Activated naive CD4-positive, alpha-beta T cell treated with anti-CD3 and anti-CD28 coated beads, Interleukin-2, amount 50 U/mL, for 24 hours (primary cell): ENCODE results near the gene RAB3B.
A peak's percentile ranks its signal among the peaks of the same experiment; 100 is the strongest.
"Not testable (repeated sequence)": the region's sequence is repeated elsewhere in the genome, so short reads cannot be mapped to it uniquely, and the experiment has no call there.

Source experiments
- H3K27ac Mint-ChIP-seq: one replicate; pipeline ENCODE4 v1.8.0; 2021; ENCODE audit warnings: mild to moderate bottlenecking, mixed read lengths
- H3K27me3 Mint-ChIP-seq: one replicate; pipeline ENCODE4 v1.8.0; 2021; ENCODE audit warnings: mixed read lengths
- H3K36me3 Mint-ChIP-seq: one replicate; pipeline ENCODE4 v1.8.0; 2021; ENCODE audit warnings: mixed read lengths
- H3K4me1 Mint-ChIP-seq: one replicate; pipeline ENCODE4 v1.8.0; 2021; ENCODE audit warnings: mixed read lengths
- H3K4me3 Mint-ChIP-seq: one replicate; pipeline ENCODE4 v1.8.0; 2021; ENCODE audit warnings: mild to moderate bottlenecking, mixed read lengths
- H3K9me3 Mint-ChIP-seq: one replicate; pipeline ENCODE4 v1.8.0; 2021; ENCODE audit warnings: mixed read lengths

Gene RAB3B

DNA sequence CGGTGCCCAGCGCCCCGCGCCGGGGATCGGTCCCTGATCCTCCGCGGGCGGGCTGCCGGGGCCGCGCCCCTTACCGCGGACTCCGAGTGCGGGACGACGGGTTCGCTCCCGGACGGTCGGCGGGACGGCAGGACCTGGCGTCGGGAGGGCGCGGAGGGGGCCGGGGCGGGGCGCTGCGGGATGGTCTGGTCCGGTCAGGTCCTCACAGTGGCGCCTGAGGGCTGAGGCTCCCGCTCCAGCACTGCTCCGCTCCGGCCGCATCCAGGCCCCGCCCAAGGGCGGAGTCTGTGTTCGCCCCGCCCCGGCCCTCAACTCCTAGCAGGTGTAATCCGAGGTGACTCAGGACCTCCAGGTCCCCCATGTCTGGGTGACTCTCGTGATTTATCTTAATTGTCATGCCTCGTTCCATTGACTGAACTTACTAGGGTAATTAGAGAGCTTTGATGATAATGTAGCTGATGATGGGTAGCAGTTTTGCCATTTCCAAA lies at the start of gene RAB3B:
Gene RAB3B, minus strand, starts transcription at position 223 of the 488 bp plus-strand sequence. CDS start 13,583 bp downstream, outside the sequence.
- H3K36me3 Mint-ChIP-seq = no peaks in the 10 kb centered on the region
- peak within 1 kb of the TSS; percentile 84 for H3K4me3 Mint-ChIP-seq
- H3K27ac Mint-ChIP-seq = peak within 1 kb of the TSS; percentile 0
- H3K9me3 Mint-ChIP-seq = no peaks in the 10 kb centered on the region
- H3K27me3 Mint-ChIP-seq = peaks cover 23% of the 10 kb centered on the region
- peaks cover 27% of the 10 kb centered on the region for H3K4me1 Mint-ChIP-seq

- H3K4me1 Mint-ChIP-seq = peaks cover 7% of the 10 kb centered on the region
- no peaks in the 10 kb centered on the region for H3K27me3 Mint-ChIP-seq
- H3K9me3 Mint-ChIP-seq = no peaks in the 10 kb centered on the region
- no peak overlapping the region for H3K4me3 Mint-ChIP-seq
- no peak overlapping the region for H3K27ac Mint-ChIP-seq
- peaks cover 9% of the 10 kb centered on the region for H3K36me3 Mint-ChIP-seq
Observed at GRCh38 chr1:52037909-52038308, 47.4 kb upstream of the RAB3B start.

GRCh38 chr1:52037402-52037814 lies 46.9 kb upstream of the RAB3B start:
- Mint-ChIP-seq H3K36me3 (peaks cover 10% of the 10 kb centered on the region), H3K4me3 (no peak overlapping the region), H3K27me3 (no peaks in the 10 kb centered on the region), H3K9me3 (no peaks in the 10 kb centered on the region), H3K4me1 (peaks cover 7% of the 10 kb centered on the region), H3K27ac (no peak overlapping the region)

DNA sequence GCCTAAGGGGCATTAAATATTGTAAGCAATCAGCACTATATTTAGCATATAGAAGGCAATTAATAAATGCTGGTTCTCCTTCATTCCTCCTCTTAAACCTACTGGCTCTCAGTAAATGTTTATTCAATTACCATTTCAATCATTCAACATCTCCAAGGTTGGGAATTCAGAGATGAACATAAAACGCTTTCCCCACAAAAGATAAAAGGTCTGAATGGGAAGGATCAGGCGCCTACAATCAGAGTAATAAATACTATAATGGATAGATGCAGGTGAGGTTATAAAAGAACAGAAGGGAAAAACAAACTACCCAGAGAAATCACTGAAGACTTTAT lies 43.5 kb upstream of the RAB3B start:
- H3K9me3 Mint-ChIP-seq = no peaks in the 10 kb centered on the region
- H3K27me3 Mint-ChIP-seq = no peaks in the 10 kb centered on the region
- H3K36me3 Mint-ChIP-seq = peaks cover 17% of the 10 kb centered on the region
- peaks cover 38% of the 10 kb centered on the region for H3K4me1 Mint-ChIP-seq
- H3K4me3 Mint-ChIP-seq = peak overlapping the region; percentile 95
- peak overlapping the region; percentile 88 for H3K27ac Mint-ChIP-seq

- no peaks in the 10 kb centered on the region for H3K9me3 Mint-ChIP-seq
- peak within 1 kb of the TSS; percentile 88 for H3K27ac Mint-ChIP-seq
- peak within 1 kb of the TSS; percentile 95 for H3K4me3 Mint-ChIP-seq
- H3K27me3 Mint-ChIP-seq = no peaks in the 10 kb centered on the region
- peaks cover 16% of the 10 kb centered on the region for H3K36me3 Mint-ChIP-seq
- peaks cover 38% of the 10 kb centered on the region for H3K4me1 Mint-ChIP-seq
Observed at GRCh38 chr1:52033190-52034049, 42.9 kb upstream of the RAB3B start, which contains the start of gene KTI12. KTI12 (minus strand) TSS chr1:52033810; CDS start chr1:52033761, 49 bp downstream.

DNA sequence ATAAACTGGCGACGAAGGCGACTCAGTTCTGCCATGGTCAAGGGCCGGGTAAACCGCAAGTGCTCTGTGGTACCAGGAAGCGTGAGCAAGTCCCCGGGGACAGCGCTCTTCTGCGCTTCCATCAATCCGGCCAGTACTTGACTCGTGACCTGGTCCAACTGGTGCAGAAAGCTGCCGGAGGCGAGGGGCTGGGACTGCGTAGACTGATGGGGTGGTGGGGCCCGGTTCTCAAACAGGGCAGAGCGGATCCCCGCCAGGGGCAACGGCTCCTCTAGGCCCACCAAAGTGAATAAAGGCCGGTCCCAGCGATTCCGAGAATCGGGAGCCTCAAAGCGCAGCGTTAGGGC lies 42.3 kb upstream of the RAB3B start:
- Mint-ChIP-seq H3K27ac (no peak overlapping the region), H3K4me1 (peaks cover 38% of the 10 kb centered on the region), H3K36me3 (peaks cover 11% of the 10 kb centered on the region), H3K4me3 (peak overlapping the region; percentile 95), H3K9me3 (no peaks in the 10 kb centered on the region), H3K27me3 (no peaks in the 10 kb centered on the region)

- H3K4me1 Mint-ChIP-seq = peaks cover 38% of the 10 kb centered on the region
- peak overlapping the region; percentile 68 for H3K27ac Mint-ChIP-seq
- H3K4me3 Mint-ChIP-seq = peak overlapping the region; percentile 95
- peaks cover 10% of the 10 kb centered on the region for H3K36me3 Mint-ChIP-seq
- H3K27me3 Mint-ChIP-seq = no peaks in the 10 kb centered on the region
- H3K9me3 Mint-ChIP-seq = no peaks in the 10 kb centered on the region
Observed at GRCh38 chr1:52032124-52032784, 41.8 kb upstream of the RAB3B start.

DNA sequence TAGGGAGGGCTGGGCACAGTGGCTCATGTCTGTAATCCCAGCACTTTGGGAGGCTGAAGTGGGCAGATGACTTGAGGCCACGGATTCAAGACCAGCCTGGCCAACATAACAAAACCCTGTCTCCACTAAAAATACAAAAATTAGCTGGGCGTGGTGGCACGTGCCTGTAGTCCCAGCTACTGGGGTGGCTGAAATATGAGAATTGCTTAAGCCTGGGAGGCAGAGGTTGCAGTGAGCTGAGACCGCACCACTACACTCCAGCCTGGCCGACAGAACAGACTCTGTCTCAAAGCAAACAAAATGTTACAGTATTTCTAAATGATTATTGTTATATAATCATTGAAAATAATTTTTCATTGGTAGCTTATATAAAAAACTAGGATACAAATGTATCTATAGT lies 38.3 kb upstream of the RAB3B start:
- H3K27ac Mint-ChIP-seq, H3K27me3 Mint-ChIP-seq, H3K4me3 Mint-ChIP-seq, H3K9me3 Mint-ChIP-seq: not testable (repeated sequence)
- H3K4me1 Mint-ChIP-seq = peaks cover 33% of the 10 kb centered on the region
- peaks cover 18% of the 10 kb centered on the region for H3K36me3 Mint-ChIP-seq

- Mint-ChIP-seq H3K27ac (no peak overlapping the region), H3K4me1 (peaks cover 32% of the 10 kb centered on the region), H3K36me3 (peaks cover 19% of the 10 kb centered on the region), H3K27me3 (no peaks in the 10 kb centered on the region), H3K9me3 (no peaks in the 10 kb centered on the region), H3K4me3 (no peak overlapping the region)
Observed at GRCh38 chr1:52028328-52028727, 37.8 kb upstream of the RAB3B start.

DNA sequence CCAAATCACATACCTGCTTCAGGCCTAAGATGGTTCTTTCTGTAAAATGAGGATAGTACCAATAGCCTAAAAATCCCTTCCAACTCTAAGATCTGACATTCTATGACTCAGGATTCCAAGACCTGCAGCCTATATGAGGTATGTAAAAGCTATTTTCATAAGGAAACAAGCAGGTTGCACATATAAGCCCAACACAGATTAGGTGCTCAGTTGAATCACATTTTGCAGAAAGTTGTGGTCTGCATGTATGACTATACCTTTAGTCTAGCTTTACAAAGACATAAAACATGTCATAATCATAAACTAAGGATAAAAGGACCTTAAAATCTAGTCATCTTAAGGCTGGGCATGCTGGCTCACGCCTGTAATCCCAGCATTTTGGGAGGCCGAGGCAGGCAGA lies 35.8 kb upstream of the RAB3B start:
- peaks cover 15% of the 10 kb centered on the region for H3K36me3 Mint-ChIP-seq
- H3K9me3 Mint-ChIP-seq = no peaks in the 10 kb centered on the region
- H3K27ac Mint-ChIP-seq = no peak overlapping the region
- peaks cover 20% of the 10 kb centered on the region for H3K4me1 Mint-ChIP-seq
- H3K27me3 Mint-ChIP-seq = no peaks in the 10 kb centered on the region
- H3K4me3 Mint-ChIP-seq = no peak overlapping the region

DNA sequence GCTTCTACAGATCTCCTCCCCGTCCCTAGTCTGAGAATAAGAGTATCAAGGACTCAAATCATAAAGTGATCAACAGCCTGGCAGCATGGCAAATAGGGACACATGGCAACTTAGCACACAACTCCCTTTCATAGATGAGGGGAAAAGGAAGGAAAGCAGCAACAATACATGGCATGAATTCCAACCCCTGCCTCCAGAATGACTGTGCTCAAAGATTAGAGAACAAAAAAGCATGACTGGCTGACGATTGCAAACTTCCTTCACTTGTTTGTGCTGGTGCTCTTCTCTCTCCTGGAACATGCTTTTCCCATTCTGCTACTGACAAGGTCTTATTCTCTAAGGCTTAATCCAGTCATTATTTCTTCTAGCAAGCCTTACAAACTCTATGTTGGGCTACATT lies 31.6 kb upstream of the RAB3B start:
- H3K9me3 Mint-ChIP-seq = no peaks in the 10 kb centered on the region
- H3K4me3 Mint-ChIP-seq = no peak overlapping the region
- no peaks in the 10 kb centered on the region for H3K4me1 Mint-ChIP-seq
- no peak overlapping the region for H3K27ac Mint-ChIP-seq
- H3K27me3 Mint-ChIP-seq = no peaks in the 10 kb centered on the region
- H3K36me3 Mint-ChIP-seq = peaks cover 19% of the 10 kb centered on the region

- Mint-ChIP-seq H3K4me1 (no peaks in the 10 kb centered on the region), H3K27me3 (peaks cover 10% of the 10 kb centered on the region), H3K27ac (no peak overlapping the region), H3K4me3 (no peak overlapping the region), H3K9me3 (no peaks in the 10 kb centered on the region), H3K36me3 (no peaks in the 10 kb centered on the region)
Observed at GRCh38 chr1:52008071-52008809, 17.7 kb upstream of the RAB3B start.

DNA sequence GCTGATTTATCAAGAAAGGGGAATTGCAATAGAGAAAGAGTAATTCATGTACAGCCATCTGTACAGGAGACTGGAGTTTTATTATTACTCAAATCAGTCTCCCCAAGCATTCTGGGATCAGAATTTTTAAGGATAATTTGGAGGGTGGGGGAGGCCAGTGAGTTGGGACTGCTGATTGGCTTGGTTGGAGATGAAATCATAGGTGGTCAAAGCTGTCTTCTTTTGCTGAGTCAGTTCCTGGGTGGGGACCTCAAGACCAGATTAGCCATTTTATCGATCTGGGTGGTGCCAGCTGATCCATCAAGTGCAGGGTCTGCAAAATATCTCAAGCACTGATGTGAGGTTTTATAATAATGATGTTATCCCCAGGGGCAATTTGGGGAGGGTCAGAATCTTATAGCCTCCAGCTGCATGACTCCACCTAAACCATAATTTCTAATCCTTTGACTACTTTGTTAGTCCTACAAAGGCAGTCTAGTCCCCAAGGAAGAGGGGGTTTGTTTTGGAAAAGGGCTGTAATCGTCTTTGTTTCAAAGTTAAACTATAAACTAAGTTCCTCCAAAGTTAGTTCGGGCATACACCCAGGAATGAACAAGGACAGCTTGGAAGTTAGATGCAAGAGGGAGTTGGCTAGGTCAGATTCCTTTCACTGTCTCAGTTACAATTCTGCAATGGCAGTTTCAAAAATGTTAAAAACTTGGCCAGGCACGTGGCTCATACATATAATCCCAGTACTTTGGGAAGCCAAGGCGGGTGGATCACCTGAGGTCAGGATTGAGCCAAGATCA lies 16.9 kb upstream of the RAB3B start:
- no peaks in the 10 kb centered on the region for H3K4me1 Mint-ChIP-seq
- no peaks in the 10 kb centered on the region for H3K36me3 Mint-ChIP-seq
- no peak overlapping the region for H3K27ac Mint-ChIP-seq
- H3K9me3 Mint-ChIP-seq = no peaks in the 10 kb centered on the region
- no peak overlapping the region for H3K4me3 Mint-ChIP-seq
- H3K27me3 Mint-ChIP-seq = peaks cover 10% of the 10 kb centered on the region

DNA sequence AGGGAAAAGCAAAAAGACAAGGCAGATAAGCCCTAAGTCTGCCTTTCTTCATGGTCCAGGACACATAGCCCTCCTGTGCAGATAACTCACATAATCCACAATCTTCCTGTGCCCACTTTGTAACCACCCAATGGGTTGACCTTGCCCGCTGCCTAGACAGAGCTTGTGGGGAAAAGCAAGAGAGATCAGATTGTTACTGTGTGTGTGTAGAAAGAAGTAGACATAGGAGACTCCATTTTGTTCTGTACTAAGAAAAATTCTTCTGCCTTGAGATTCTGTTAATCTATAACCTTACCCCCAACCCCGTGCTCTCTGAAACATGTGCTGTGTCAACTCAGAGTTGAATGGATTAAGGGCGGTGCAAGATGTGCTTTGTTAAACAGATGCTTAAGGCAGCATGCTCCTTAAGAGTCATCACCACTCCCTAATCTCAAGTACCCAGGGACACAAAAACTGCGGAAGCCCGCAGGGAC lies 15.6 kb upstream of the RAB3B start:
- not testable (repeated sequence) for H3K4me3 Mint-ChIP-seq, H3K4me1 Mint-ChIP-seq, H3K9me3 Mint-ChIP-seq, H3K36me3 Mint-ChIP-seq, H3K27ac Mint-ChIP-seq
- H3K27me3 Mint-ChIP-seq = peaks cover 10% of the 10 kb centered on the region

DNA sequence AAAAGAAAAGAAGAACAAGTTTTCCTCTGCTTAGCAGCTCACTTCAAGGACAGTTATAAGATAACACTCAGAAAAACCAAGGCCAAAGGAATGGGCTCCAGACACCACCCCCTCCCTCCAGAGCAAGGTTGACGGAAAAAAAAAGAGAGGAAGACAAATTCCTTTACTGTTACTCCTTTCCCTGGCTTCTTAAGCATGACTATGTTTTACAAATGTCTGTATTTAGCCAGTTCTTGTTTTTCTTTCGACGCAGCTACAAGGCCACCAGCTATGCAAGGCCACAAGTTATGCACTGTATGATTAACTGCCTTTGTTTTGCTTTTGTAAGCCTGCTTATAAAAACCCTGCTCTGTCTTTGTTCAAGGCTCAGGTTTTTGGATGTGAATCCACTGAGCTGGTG lies 15.0 kb upstream of the RAB3B start:
- not testable (repeated sequence) for H3K4me1 Mint-ChIP-seq, H3K36me3 Mint-ChIP-seq, H3K4me3 Mint-ChIP-seq, H3K9me3 Mint-ChIP-seq, H3K27ac Mint-ChIP-seq
- peaks cover 10% of the 10 kb centered on the region for H3K27me3 Mint-ChIP-seq
